Cardiac fibroblast (primary cell): ENCODE results near the gene A4GALT.

Experiments used
- DNase-seq, 2 donors: peaks; one replicate each; pipeline versions ENCODE4 v3.0.0 to v3.0.0-alpha.2; 2010; ENCODE audit warnings: low read depth in 2 of 2
- H3K4me3 ChIP-seq, 2 donors: replicated peaks in 1 of 2; 1 replicate in 1 of 2; 2 replicates in 1 of 2; pipeline ENCODE4 v1.5.1; 2011; ENCODE audit warnings: low read depth in 2 of 2, low read length in 2 of 2, mild to moderate bottlenecking in 2 of 2, moderate library complexity in 1 of 2
- TF ChIP-seq, protein P1 (sequence below): IDR thresholded peaks from one replicate; pipeline ENCODE4 v1.5.1; 2011; ENCODE audit warnings: low read depth, mild to moderate bottlenecking, low read length, inconsistent platforms

The A4GALT gene

DNA sequence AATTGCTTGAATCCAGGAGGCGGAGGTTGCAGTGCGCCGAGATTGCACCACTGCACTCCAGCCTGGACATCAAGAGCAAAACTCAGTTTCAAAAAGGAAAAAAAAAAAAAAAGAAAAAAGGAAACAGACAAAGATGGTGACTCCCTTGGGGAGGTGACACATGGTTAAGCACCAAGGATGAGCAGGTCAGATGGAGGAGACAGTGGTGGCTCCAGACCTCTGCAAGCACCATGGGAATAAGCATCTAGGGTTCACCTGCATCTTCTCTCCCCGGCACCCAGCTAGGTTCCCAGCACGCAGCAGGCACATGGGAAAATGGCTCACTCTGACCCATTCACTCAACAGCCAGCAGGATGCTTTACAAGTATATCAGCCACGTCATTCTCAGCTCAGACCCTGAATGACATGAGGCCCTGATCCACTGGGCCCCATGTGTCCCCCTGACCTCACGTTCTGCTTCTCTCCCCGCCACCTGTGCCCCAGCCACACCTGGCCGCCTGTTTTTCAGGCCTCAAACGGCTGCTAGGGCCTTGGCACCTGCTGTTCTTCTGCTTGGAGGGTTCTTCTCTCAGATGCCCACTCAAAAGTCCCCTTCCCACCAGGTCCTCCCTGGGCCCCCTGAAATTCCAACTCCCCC, 24.2 kb downstream of the A4GALT start:
- no peak overlapping the region for H3K4me3 ChIP-seq
- no peak for DNase-seq
- TF ChIP-seq, protein P1, sequence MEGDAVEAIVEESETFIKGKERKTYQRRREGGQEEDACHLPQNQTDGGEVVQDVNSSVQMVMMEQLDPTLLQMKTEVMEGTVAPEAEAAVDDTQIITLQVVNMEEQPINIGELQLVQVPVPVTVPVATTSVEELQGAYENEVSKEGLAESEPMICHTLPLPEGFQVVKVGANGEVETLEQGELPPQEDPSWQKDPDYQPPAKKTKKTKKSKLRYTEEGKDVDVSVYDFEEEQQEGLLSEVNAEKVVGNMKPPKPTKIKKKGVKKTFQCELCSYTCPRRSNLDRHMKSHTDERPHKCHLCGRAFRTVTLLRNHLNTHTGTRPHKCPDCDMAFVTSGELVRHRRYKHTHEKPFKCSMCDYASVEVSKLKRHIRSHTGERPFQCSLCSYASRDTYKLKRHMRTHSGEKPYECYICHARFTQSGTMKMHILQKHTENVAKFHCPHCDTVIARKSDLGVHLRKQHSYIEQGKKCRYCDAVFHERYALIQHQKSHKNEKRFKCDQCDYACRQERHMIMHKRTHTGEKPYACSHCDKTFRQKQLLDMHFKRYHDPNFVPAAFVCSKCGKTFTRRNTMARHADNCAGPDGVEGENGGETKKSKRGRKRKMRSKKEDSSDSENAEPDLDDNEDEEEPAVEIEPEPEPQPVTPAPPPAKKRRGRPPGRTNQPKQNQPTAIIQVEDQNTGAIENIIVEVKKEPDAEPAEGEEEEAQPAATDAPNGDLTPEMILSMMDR: no peak

DNA sequence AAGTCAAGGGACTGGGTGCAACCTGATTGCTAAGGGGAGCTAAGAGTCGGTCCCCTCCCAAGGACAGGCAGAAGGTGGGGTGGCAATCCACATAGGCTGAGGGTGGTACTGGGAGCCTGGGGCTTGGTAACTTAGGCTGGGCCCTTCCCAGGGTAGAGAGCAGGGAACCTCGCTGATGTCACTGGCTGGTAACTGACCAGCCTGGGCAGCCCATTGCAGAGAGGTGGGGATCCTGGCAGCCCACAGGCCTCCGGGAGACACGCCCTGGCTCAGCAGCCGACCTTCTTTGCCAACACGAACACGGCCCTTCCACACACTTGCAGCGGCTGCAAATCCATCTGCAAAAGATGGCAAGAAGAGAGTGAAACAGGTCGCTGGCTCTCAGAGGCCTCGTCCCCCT, 25.4 kb downstream of the A4GALT start:
- H3K4me3 ChIP-seq: no peak overlapping the region
- TF ChIP-seq, protein P1: no peak
- DNase-seq: no peak

DNA sequence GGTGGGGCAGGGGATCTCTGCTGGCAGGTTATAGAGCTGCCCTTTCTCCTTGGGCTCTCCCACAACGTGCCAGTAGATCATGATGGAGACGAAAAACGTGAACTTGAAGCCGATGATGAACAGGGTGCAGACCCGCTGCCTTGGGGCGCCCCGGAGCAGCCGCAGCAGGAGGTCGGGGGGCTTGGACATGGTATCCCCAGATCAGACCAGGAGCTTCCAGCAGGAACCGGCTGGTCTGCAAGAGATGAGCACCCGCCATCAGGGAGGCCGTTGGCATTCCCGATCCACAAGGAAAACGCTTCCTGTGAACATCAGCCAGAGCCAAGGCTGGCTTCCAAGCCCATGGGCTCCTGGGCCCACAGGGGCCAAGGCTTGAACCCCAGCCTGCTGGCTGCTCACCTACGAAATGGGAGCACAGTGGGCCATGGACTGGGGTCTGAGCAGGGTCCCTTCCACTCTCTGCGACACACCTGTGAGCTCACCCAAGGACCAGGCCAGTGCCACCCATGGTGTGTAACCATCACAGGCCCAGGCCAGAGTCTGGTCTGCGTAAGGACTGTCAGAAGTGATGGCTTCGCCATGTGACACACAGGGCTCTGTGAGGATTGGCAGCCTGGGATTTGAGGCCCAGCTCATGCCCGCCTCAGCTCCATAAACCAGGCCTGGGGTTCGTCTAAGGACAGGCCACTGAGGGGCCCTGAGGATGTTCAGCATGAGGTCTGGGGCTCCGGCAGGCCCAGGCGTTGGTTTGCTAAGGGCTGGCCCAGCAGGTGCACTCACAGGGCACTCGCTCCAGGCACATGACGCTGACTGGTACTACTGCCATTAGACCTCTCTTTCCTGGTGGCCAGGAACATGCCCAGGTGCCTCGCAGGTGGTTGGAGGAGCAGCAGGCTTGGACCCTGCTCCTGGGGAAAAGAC, 26.6 kb downstream of the A4GALT start:
- H3K4me3 ChIP-seq: no peak overlapping the region
- TF ChIP-seq, protein P1: no peak
- DNase-seq: no peak

DNA sequence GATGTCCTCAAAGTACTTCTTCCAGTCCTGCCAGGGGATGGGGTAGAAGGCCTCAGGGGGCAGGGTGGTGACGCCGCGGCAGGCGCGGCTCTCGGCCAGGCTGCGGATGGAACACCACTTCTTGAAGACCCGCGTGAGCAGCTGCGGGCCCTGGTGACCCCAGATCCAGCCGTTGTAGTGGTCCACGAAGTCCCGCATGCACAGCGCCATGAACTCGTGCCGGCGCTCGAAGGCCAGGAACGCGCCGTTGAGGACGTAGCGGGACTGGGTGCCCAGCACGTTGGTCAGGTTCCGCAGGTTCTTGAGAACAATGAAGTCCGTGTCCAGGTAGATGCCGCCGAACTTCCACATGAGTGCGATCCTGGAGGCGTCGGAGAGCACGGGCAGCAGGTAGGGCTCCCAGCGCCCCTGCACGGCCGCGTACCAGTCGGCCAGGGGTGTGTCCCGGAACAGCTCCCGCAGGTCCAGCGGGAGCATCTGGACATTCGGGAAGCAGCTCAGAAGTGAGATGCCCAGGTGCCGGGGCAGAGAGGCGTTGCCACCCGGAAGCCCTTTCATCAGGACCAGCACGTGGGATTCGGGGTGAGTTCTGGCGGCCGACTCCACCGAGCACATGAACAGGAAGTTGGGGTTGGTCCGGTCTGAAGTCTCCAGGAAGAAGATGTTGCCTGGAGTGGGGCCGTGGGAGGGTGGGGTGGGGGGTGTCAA, 27.5 kb downstream of the A4GALT start:
- TF ChIP-seq, protein P1: no peak
- DNase-seq: no peak
- H3K4me3 ChIP-seq: no peak overlapping the region

DNA sequence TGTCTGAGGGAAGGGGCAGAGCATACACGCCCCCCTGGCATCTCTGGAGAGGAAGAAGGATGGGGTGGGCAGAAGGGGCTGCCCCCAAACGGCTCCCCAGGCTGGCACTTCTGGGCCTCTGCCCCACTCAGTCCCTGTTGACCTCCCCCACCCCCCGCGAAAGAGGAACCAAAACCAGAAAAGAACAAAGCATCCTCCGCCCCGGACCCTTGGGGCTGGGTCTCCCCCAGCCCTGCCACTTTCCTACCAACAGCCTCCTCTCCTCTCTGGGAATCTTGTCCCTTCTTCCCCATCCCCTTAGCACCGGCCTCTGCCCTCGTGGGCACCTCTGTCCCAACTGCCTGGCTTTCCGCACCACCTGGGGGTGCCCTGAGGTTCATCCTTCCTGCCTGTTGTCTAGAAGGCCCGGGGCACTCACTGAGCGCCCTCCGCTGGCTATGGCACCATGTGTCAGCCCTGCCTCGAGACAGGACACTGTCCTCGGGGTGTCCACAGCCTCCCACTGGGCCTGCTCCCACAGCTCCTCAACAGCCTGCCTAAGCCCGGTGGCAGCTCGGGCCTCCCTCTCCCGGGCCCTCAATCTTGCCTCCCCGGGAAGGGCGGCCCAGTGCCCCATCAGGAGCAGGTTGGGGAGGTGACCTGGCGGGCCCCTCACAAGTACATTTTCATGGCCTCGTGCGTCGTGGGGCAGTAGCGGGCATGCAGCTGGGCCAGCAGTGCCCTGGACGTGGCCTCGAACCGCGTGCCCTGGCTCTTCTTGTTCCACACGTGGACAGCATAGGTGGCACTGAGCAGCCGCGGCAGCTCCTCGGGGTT, 28.2 kb downstream of the A4GALT start:
- TF ChIP-seq, protein P1: no peak
- H3K4me3 ChIP-seq: no peak overlapping the region
- DNase-seq: no peak

DNA sequence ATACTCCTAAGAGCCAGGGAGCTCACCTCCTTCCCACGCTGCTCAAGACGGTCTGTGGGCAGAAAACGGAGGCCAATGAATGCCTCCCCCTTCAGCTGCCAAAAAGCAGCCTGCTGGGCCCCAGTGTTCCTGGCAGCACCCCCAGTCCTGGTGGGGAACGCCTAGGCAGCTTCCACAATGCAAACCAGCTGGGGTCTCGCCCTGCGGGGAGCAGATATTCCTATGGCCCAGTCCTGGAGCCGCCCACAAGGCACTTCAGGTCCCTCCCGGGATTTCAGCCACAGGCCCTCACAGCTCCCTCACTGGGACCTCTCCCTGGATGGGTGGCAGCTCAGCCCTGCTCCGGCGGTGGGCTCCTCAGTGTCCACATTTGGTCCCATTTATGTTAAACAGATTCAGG, 29.2 kb downstream of the A4GALT start:
- DNase-seq: no peak
- H3K4me3 ChIP-seq: no peak overlapping the region
- TF ChIP-seq, protein P1: no peak
